ENCODE measurements around the gene RPS6KA5. TPM values are rescaled to one million over a fixed set of nuclear protein-coding genes. Genes with fewer than 3 reads are reported as not detected.
A peak's percentile ranks its signal among the peaks of the same experiment; 100 is the strongest.

Gene RPS6KA5
- total RNA-seq, 1 experiment from 2014 or later, result 2.2 TPM

- DNase-seq (ENCODE audit: unreplicated experiment), result peak; percentile 84
- H3K4me1 Mint-ChIP-seq (ENCODE audit: insufficient read depth, unreplicated experiment), result peaks cover 14% of the 10 kb centered on the region
- no peaks in the 10 kb centered on the region for H3K9me3 Mint-ChIP-seq (ENCODE audit: unreplicated experiment)
- peak overlapping the region; percentile 85 for H3K27ac Mint-ChIP-seq (ENCODE audit: low read depth, unreplicated experiment)
- no peak for TF ChIP-seq CTCF (IDR thresholded peaks at IDR 0.05; ENCODE audit: unreplicated experiment)
- peaks cover 9% of the 10 kb centered on the region for H3K36me3 Mint-ChIP-seq (ENCODE audit: insufficient read depth, unreplicated experiment)
- POLR2A ChIA-PET, result interaction anchor here (0.6 to 2.1 kb wide), 9 partner anchors 11 to 543 kb away, joined by 3 to 16 read pairs (median 3); partner anchors contain the start of gene RPS6KA5
- no TSS peak for BruUV-seq (replicated peaks)
- intact Hi-C loops (cut with micrococcal nuclease), result no loop called here
- CTCF ChIA-PET, result interaction anchor here (0.6 to 0.8 kb wide), 2 partner anchors 113 to 913 kb away, joined by 4 read pairs; no protein-coding TSS in a partner anchor
- no peaks in the 10 kb centered on the region for H3K27me3 Mint-ChIP-seq (ENCODE audit: insufficient read depth, unreplicated experiment)
- H3K4me3 Mint-ChIP-seq (ENCODE audit: unreplicated experiment), result peak overlapping the region; percentile 33
Measured at GRCh38 chr14:90871605-90872233, 188.7 kb downstream of the RPS6KA5 start.

- no TSS peak for BruUV-seq (replicated peaks)
- Mint-ChIP-seq H3K27ac (ENCODE audit: low read depth, unreplicated experiment) (peak overlapping the region; percentile 85), H3K4me3 (ENCODE audit: unreplicated experiment) (peak overlapping the region; percentile 33), H3K9me3 (ENCODE audit: unreplicated experiment) (no peaks in the 10 kb centered on the region), H3K36me3 (ENCODE audit: insufficient read depth, unreplicated experiment) (peaks cover 4% of the 10 kb centered on the region), H3K4me1 (ENCODE audit: insufficient read depth, unreplicated experiment) (peaks cover 14% of the 10 kb centered on the region), H3K27me3 (ENCODE audit: insufficient read depth, unreplicated experiment) (no peaks in the 10 kb centered on the region)
- peak; percentile 37 for DNase-seq (ENCODE audit: unreplicated experiment)
- ChIA-PET POLR2A (interaction anchor here (0.6 to 2.1 kb wide), 10 partner anchors 12 to 543 kb away, joined by 3 to 16 read pairs (median 4); partner anchors contain the start of gene RPS6KA5), CTCF (interaction anchor here (0.6 kb wide), 1 partner anchor 914 kb away, joined by 4 read pairs; no protein-coding TSS in a partner anchor)
- intact Hi-C loops (cut with micrococcal nuclease), result no loop called here
- TF ChIP-seq CTCF (IDR thresholded peaks at IDR 0.05; ENCODE audit: unreplicated experiment), result no peak
Measured at GRCh38 chr14:90870950-90871604, 189.4 kb downstream of the RPS6KA5 start.

GRCh38 chr14:90867501-90867900 lies 192.9 kb downstream of the RPS6KA5 start:
- intact Hi-C loops (cut with micrococcal nuclease), result no loop called here
- POLR2A ChIA-PET, result interaction anchor here (1.4 to 1.6 kb wide), 2 partner anchors 9 to 17 kb away, joined by 4 to 6 read pairs; no protein-coding TSS in a partner anchor
- TF ChIP-seq CTCF (IDR thresholded peaks at IDR 0.05; ENCODE audit: unreplicated experiment), result no peak
- Mint-ChIP-seq H3K36me3 (ENCODE audit: insufficient read depth, unreplicated experiment) (no peaks in the 10 kb centered on the region), H3K4me1 (ENCODE audit: insufficient read depth, unreplicated experiment) (peaks cover 14% of the 10 kb centered on the region), H3K4me3 (ENCODE audit: unreplicated experiment) (no peak overlapping the region), H3K9me3 (ENCODE audit: unreplicated experiment) (no peaks in the 10 kb centered on the region), H3K27ac (ENCODE audit: low read depth, unreplicated experiment) (no peak overlapping the region), H3K27me3 (ENCODE audit: insufficient read depth, unreplicated experiment) (no peaks in the 10 kb centered on the region)
- DNase-seq (ENCODE audit: unreplicated experiment), result no peak
- CTCF ChIA-PET, result no interaction called here
- BruUV-seq (replicated peaks), result no TSS peak

GRCh38 chr14:90866833-90867232 lies 193.6 kb downstream of the RPS6KA5 start:
- CTCF ChIA-PET, result interaction anchor here (0.8 to 2.0 kb wide), 5 partner anchors 19 to 310 kb away, joined by 3 to 5 read pairs (median 4); no protein-coding TSS in a partner anchor

More at GRCh38 chr14:90866833-90867232, 193.6 kb downstream of the RPS6KA5 start:
- no peaks in the 10 kb centered on the region for H3K36me3 Mint-ChIP-seq (ENCODE audit: insufficient read depth, unreplicated experiment)
- H3K4me1 Mint-ChIP-seq (ENCODE audit: insufficient read depth, unreplicated experiment), result peaks cover 10% of the 10 kb centered on the region
- no peak for TF ChIP-seq CTCF (IDR thresholded peaks at IDR 0.05; ENCODE audit: unreplicated experiment)
- BruUV-seq (replicated peaks), result no TSS peak
- H3K4me3 Mint-ChIP-seq (ENCODE audit: unreplicated experiment), result no peak overlapping the region
- H3K27ac Mint-ChIP-seq (ENCODE audit: low read depth, unreplicated experiment), result no peak overlapping the region
- H3K9me3 Mint-ChIP-seq (ENCODE audit: unreplicated experiment), result no peaks in the 10 kb centered on the region
- DNase-seq (ENCODE audit: unreplicated experiment), result no peak
- H3K27me3 Mint-ChIP-seq (ENCODE audit: insufficient read depth, unreplicated experiment), result no peaks in the 10 kb centered on the region
- intact Hi-C loops (cut with micrococcal nuclease), result no loop called here
- POLR2A ChIA-PET, result interaction anchor here (1.4 to 1.6 kb wide), 2 partner anchors 8 to 16 kb away, joined by 4 to 6 read pairs; no protein-coding TSS in a partner anchor

Data from MCF 10A (cell line).